Psoas muscle (tissue), 8 donors: ENCODE measurements around the gene RBP7. TPM values are rescaled to one million over a fixed set of nuclear protein-coding genes. Genes with fewer than 3 reads are reported as not detected.

Experiments used
- ATAC-seq, 4 donors: fragments of 200-7000 bp; cut with Tn5 transposase; one replicate each; pipeline ENCODE4 v1.9.1; 2020; ENCODE audit warnings: moderate library complexity in 3 of 4, mild to moderate bottlenecking in 2 of 4
- DNase-seq, 2 donors: peaks; one replicate each; pipeline ENCODE4 v3.0.0-alpha.2; 2020
- H3K27ac ChIP-seq: fragments of 200-600 bp; one replicate; pipeline ENCODE4 v1.8.0; 2022
- H3K27me3 ChIP-seq, 3 donors: fragments of 200-600 bp in 1 of 3; one replicate each; pipeline versions ENCODE4 v1.6.1 to v1.8.0; 2013 to 2022; ENCODE audit warnings: low read length in 2 of 3, mild to moderate bottlenecking in 2 of 3, moderate library complexity in 1 of 3; ENCODE audit not compliant: insufficient read depth in 3 of 3
- H3K36me3 ChIP-seq, 2 donors: fragments of 200-600 bp in 1 of 2; one replicate each; pipeline versions ENCODE4 v1.6.1 to v1.8.0; 2013 to 2022; ENCODE audit warnings: low read depth in 1 of 2, mild to moderate bottlenecking in 1 of 2, moderate library complexity in 1 of 2; ENCODE audit not compliant: insufficient read depth in 1 of 2
- H3K4me1 ChIP-seq: fragments of 200-600 bp; one replicate; pipeline ENCODE4 v1.8.0; 2022
- H3K4me3 ChIP-seq: fragments of 200-600 bp; one replicate; pipeline ENCODE4 v1.8.0; 2022; ENCODE audit warnings: mild to moderate bottlenecking
- H3K9me3 ChIP-seq: fragments of 200-600 bp; one replicate; pipeline ENCODE4 v1.8.0; 2022
- CTCF ChIP-seq: fragments of 200-600 bp; IDR thresholded peaks from one replicate; pipeline ENCODE4 v1.8.0; 2022; ENCODE audit warnings: antibody characterized with exemption
- WGBS, 3 donors: extraction: QIAGEN DNeasy Blood & Tissue Kit; methylation state at CpG; one replicate each; pipeline versions ENCODE4 v1.1.6 to v1.1.7; 2013; 5-methylcytosine and 5-hydroxymethylcytosine counted together
- intact Hi-C, 2 donors: fragments of 100-400 bp; cut with DNase I; formaldehyde crosslinking; loops; one replicate each; pipeline versions ENCODE4 v1.11.0 to v1.14.2; 2022
- polyA plus RNA-seq, 3 donors: library from polyadenylated mRNA; stranded (reverse); fragments of 200-250 nt; gene quantifications; one replicate each; pipeline ENCODE4 v1.2.3, GENCODE V29; 2013
- total RNA-seq, 4 donors: library from RNA; stranded (reverse); fragmentation: NEBNext Ultra II Directional in 2 of 4; extraction: Animal tissue kit (Norgen Biotek cat#: 25700) in 2 of 4; gene quantifications; one replicate each; pipeline versions ENCODE4 v1.2.1 to v1.2.4, GENCODE V29; 2021 to 2023
- donor health status: healthy with polysubstance abuse.
- donor health status: DM: no; HTN: no; CAD: no; lungs with moderate emphysema.
- donor health status: Bipolar disorder and iron deficiency.
- donor health status: healthy.
- donor health status: DM: yes; HTN: yes; CAD: no.
- donor health status: DM: no; HTN: no; CAD: no.
- donor health status: DM: no; HTN: no; CAD: no.
- donor health status: DM: yes; HTN: yes; CAD: no.

RBP7 gene
- total and polyA plus RNA-seq, 7 donors, result 0.89 to 13.9 (median 7.0) TPM

GRCh38 chr1:10057343-10057742, 60.3 kb downstream of the RBP7 start:
- peaks cover 60% of the 10 kb centered on the region for H3K4me1 ChIP-seq
- no peak overlapping the region for H3K27ac ChIP-seq
- no peak overlapping the region for H3K4me3 ChIP-seq
- 67 to 81% (median 76%) methylated on average over 4 of the region's 4 CpGs for WGBS, 3 donors
- intact Hi-C loops, result no loop called here
- no peaks in the 10 kb centered on the region for H3K36me3 ChIP-seq
- DNase-seq (no peak), ATAC-seq (peak in 3 of 4 donors; percentile 44 to 56 (median 56))
- no peak for TF ChIP-seq CTCF
- H3K27me3 ChIP-seq, result no peaks in the 10 kb centered on the region
- H3K9me3 ChIP-seq, result no peaks in the 10 kb centered on the region

- TF ChIP-seq CTCF, result no peak
- DNase-seq (no peak), ATAC-seq (peak in 3 of 4 donors; percentile 27 to 41 (median 28))
- no peaks in the 10 kb centered on the region for H3K9me3 ChIP-seq
- intact Hi-C loops, result no loop called here
- no peaks in the 10 kb centered on the region for H3K27me3 ChIP-seq
- H3K36me3 ChIP-seq, result no peaks in the 10 kb centered on the region
- peaks cover 55% of the 10 kb centered on the region for H3K4me1 ChIP-seq
- no peak overlapping the region for H3K27ac ChIP-seq
- 52 to 61% (median 59%) methylated on average over 5 of the region's 5 CpGs for WGBS, 3 donors
- no peak overlapping the region for H3K4me3 ChIP-seq
Measured at GRCh38 chr1:10057796-10058195, 60.8 kb downstream of the RBP7 start.

- 59 to 64% (median 59%) methylated on average over 8 of the region's 8 CpGs for WGBS, 3 donors
- intact Hi-C loops, result no loop called here
- H3K27ac ChIP-seq, result no peak overlapping the region
Measured at GRCh38 chr1:10059342-10059718, 62.3 kb downstream of the RBP7 start.

GRCh38 chr1:10060311-10061100, 63.5 kb downstream of the RBP7 start:
- 77 to 82% (median 82%) methylated on average over 8 of the region's 8 CpGs for WGBS, 3 donors
- no peak for DNase-seq

More at GRCh38 chr1:10059342-10059718, 62.3 kb downstream of the RBP7 start:
- Histone ChIP-seq H3K9me3 (no peaks in the 10 kb centered on the region), H3K4me1 (peaks cover 64% of the 10 kb centered on the region), H3K4me3 (no peak overlapping the region), H3K27me3 (no peaks in the 10 kb centered on the region), H3K36me3 (no peaks in the 10 kb centered on the region)
- no peak for TF ChIP-seq CTCF
- peak; percentile 13 to 55 (median 32) for ATAC-seq
- DNase-seq, result peak in 1 of 2 donors; percentile 17

More at GRCh38 chr1:10060311-10061100, 63.5 kb downstream of the RBP7 start:
- ATAC-seq, result no peak
- no peaks in the 10 kb centered on the region for H3K27me3 ChIP-seq
- peak overlapping the region; percentile 9 for H3K27ac ChIP-seq
- intact Hi-C loops, result no loop called here
- no peaks in the 10 kb centered on the region for H3K36me3 ChIP-seq
- no peak for TF ChIP-seq CTCF
- peaks cover 65% of the 10 kb centered on the region for H3K4me1 ChIP-seq
- H3K9me3 ChIP-seq, result no peaks in the 10 kb centered on the region
- no peak overlapping the region for H3K4me3 ChIP-seq
